HG02981 (cell line): Measurements from ENCODE around the gene LRRN4CL.

Source experiments
- ATAC-seq: cut with Tn5 transposase; IDR thresholded peaks from one replicate; pipeline ENCODE4 v1.9.1; 2021; ENCODE audit warnings: mild to moderate bottlenecking, moderate library complexity; ENCODE audit not compliant: unreplicated experiment

Gene LRRN4CL

DNA sequence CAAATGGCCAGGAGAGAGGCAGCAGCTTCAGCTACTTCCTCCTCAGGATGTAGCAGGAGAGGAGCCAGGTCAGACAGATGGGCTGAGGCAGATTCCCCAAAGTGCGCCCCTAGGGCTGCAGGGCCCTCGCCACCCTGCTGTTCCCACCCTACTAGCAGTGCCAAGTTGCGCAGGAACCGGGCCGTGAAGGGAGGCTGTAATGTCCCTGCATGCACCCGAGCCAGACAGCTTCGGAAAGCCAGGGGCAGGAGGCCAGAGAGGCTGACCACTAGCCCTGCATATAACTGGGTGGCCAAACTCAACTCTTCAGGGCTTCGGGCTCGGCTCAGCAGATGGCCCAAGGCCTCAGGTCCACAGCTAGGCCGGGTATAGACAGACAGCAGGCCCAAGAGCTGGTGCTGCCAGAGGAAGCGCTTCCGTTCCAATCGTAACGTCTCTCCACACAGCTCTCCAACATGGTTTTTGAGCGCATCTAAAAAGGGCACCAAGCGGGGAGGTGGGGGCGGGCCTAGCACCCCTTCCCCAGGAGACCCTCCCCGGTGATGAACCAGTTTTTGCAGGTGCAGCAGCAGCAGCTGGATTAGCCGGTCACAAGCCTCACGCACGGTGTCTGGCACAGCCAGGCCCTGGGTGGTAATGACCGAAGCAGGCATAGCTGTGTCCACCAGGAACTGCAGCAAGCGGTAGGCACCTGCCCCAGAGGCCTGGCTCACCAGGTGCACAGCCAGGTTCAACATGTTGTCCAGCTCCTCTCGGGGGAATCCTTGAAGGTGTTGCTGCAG is 41.0 kb downstream of the LRRN4CL start:
- no peak for ATAC-seq

DNA sequence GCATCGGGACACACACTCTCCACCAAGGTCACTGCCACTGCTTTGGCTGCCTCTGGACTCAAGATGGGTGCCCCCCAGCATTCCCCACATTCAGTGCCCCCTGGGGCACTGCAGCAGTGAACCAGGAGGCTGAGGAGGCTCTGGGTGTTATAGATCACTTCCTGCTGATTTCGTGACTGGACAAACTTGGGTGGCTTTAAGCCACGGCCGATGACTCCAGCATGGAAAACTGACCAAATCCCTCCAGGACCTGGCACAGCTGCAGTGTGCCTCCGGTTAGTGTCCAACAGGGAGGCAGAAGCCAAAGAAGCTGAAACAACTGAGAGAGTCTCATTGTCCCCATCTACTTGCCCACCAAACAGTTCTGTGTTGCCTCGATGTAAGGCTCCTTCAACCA is 41.7 kb downstream of the LRRN4CL start:
- ATAC-seq, result no peak

DNA sequence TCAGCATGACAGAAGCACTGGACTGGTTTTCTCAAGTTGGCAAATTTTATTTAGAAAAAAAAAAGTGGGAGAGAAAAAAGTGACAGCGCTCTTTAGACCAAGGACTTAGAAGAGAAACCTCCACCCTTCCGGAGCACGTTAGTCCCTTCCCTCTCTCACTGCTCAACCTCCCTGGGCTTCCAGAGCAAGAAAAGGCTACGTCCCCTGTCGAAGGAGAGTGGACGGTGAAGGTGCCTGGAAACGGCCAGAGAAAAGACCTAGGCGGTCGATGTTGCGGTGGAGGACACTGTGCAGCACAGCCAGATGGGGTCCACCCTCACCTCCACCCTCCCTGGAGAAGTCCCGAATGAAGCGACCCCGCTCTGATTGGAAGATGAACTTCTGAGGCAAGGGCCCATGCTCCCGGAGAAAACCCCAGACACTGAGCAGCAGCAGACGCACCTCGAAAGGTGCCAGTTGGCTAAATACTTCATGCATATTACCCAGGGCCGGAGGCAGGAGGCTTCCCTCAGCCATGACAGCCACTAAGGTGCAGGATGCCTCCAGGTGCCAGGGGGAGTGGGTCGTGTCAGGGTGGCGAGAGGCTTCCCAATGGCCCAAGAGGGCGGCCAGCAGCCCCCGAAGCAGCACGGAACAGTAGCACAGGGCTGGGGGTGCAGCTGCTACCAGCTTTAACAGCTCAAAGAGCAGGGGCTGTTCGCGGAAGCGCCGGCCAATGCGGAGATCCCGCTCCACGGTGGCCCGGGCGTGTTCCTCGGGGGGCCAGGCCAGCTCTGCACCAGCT is 42.3 kb downstream of the LRRN4CL start:
- no peak for ATAC-seq

DNA sequence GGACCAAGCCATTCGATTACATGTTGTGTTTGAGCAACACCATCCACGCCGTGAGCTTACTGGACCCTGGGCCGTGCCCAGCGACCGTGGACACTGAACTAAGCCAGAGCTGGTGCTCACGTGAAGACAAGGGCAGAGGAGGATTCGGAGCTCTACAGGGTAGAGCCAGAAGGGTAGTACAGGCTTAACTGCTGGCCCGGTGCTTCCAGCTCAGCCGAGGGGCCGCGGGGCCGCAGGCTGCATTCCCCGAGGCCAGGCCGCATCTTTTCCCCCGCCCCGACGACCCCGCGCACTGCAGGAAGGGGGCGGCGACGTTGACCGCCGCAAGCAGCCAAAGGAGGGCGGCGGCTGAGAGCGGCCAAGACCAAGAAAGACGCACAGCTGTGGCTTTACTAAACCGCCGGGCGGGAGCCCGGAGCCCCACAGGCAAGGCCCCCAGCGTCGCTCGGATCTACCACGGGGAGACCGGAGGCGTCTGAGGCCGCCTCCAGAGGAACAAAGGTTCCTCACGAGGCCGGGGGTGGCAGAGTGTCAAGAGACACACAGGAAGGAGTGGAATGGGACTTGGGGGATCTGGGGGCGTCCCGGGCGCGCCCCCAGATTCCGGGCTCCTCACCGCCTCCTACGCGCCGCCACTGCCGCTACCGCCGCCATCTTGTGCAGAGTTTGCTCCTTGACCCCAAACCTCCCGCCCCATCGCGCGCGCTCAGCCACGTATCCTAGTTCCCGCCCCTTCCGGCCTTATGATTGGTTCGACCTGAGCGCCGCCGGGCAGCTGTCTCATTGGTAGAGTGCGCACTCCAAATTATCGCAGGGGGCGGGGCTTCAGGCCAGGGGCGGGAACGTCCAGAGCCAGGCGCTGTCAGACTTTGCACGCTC is 43.1 kb downstream of the LRRN4CL start, which contains the start of gene GANAB:
Gene GANAB, minus strand, starts transcription at position 668 of the 879 bp plus-strand sequence. Its CDS starts 14 bp downstream, at position 654.
- peak; percentile 95 for ATAC-seq

DNA sequence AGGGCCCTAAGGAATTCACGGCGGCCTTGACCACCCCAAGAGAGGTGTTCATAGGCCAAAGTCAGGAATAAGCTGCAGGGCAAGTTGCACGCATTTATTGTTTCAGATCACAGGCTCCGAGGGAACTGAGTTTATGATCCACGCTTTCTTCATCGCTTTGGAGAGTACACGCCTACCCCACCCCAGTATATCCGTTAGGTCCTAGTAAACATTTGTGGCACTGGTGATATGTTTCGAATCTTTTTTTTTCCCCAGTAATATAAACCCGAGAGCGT is 43.7 kb downstream of the LRRN4CL start:
- no peak for ATAC-seq

DNA sequence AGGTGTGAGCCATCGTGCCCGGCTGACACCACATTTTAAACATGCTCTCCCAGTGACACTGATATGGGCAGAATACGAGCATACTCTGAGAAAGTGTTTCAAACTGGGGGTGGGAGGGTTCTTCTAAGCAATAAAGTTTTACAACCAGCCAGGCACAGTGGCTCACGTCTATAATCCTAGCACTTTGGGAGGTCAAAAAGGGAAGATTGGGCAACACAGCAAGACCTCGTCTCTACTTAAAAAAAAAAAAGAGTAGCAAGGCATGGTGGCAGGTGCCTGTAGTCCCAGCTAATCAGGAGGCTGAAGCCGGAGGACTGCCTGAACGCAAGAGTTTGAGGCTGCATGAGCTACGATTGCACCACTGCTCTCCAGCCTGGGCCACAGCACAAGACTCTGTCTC is 45.1 kb downstream of the LRRN4CL start:
- no peak for ATAC-seq
